AG04450 (cell line): Measurements from ENCODE around the gene SHMT2. TPM values are rescaled to one million over a fixed set of nuclear protein-coding genes. Genes with fewer than 3 reads are reported as not detected.
A peak's percentile ranks its signal among the peaks of the same experiment; 100 is the strongest.

Experiments
- CTCF ChIA-PET: fragments of 300-600, 350-600 bp; formaldehyde crosslinking; extraction: SDS; loops from one replicate; lab custom pipeline; 2022; ENCODE audit warnings: antibody characterized with exemption, inconsistent platforms; lab: Charles Lee
- POLR2A ChIA-PET: fragments of 350-600 bp; formaldehyde crosslinking; extraction: SDS; loops from one replicate; lab custom pipeline; 2021; ENCODE audit warnings: antibody characterized with exemption, inconsistent platforms; lab: Yijun Ruan, JAX
- DNase-seq: peaks from one replicate; pipeline ENCODE4 v3.0.0-alpha.2; 2011; ENCODE audit warnings: low read depth, low spot score
- H3K27ac ChIP-seq: one replicate; pipeline ENCODE4 v1.5.1; 2012; ENCODE audit warnings: low read depth, low read length, control low read depth
- H3K27me3 ChIP-seq: one replicate; pipeline ENCODE4 v1.6.0; 2012; ENCODE audit warnings: low read length; ENCODE audit not compliant: control insufficient read depth, insufficient read depth
- H3K4me3 ChIP-seq: 2 replicates; pipeline ENCODE4 v1.5.1; 2011; ENCODE audit warnings: mild to moderate bottlenecking, low read depth, low read length, control low read depth
- H3K9me3 ChIP-seq: 2 replicates; pipeline ENCODE4 v1.5.1; 2012; ENCODE audit warnings: low read length; ENCODE audit not compliant: control insufficient read depth, insufficient read depth
- CTCF ChIP-seq: IDR thresholded peaks from 2 replicates; pipeline ENCODE4 v1.5.1; 2011; ENCODE audit warnings: low read depth, low read length, control low read depth, inconsistent platforms
- polyA plus RNA-seq: library from polyadenylated mRNA; depleted of rRNA; stranded (reverse); fragments of >200 nt; gene quantifications from 2 replicates; pipeline ENCODE4 v1.2.3, GENCODE V29; 2011

SHMT2 gene
- polyA plus RNA-seq, 1 experiment, result 266 TPM

- TF ChIP-seq CTCF, result no peak
- CTCF ChIA-PET, result interaction anchor here (1.0 to 10.5 kb wide), 4 partner anchors 7 to 22 kb away, joined by 4 to 161 read pairs (median 23); partner anchors contain the start of genes NXPH4 and SHMT2
- peaks cover 17% of the 10 kb centered on the region for H3K27me3 ChIP-seq
- no peak overlapping the region for H3K27ac ChIP-seq
- POLR2A ChIA-PET, result interaction anchor here (4.5 kb wide), 1 partner anchor 7 kb away, joined by 58 read pairs; the partner anchor contains the start of gene SHMT2
- H3K4me3 ChIP-seq, result no peak overlapping the region
- DNase-seq, result no peak
- peaks cover 3% of the 10 kb centered on the region; the same call in 1 of the 2 replicates for H3K9me3 ChIP-seq
Measured at GRCh38 chr12:57237596-57237931, 8.1 kb downstream of the SHMT2 start.

- CTCF ChIA-PET, result interaction anchor here (1.1 to 10.5 kb wide), 8 partner anchors 8 to 169 kb away, joined by 3 to 161 read pairs (median 6); partner anchors contain the start of genes NXPH4, SHMT2 and STAC3
- no peak overlapping the region for H3K27ac ChIP-seq
Measured at GRCh38 chr12:57237932-57238853, 8.7 kb downstream of the SHMT2 start.

GRCh38 chr12:57238854-57239554, 9.5 kb downstream of the SHMT2 start:
- peak; percentile 72 for DNase-seq
- Histone ChIP-seq H3K27ac (peak overlapping the region; percentile 89), H3K9me3 (peaks cover 3% of the 10 kb centered on the region; the same call in 1 of the 2 replicates), H3K4me3 (peak overlapping the region; percentile 68), H3K27me3 (peaks cover 20% of the 10 kb centered on the region)
- ChIA-PET CTCF (interaction anchor here (0.7 to 10.5 kb wide), 9 partner anchors 9 to 170 kb away, joined by 3 to 161 read pairs (median 6); partner anchors contain the start of genes NXPH4, SHMT2 and STAC3), POLR2A (interaction anchor here (0.7 to 4.5 kb wide), 3 partner anchors 9 to 104 kb away, joined by 3 to 58 read pairs (median 4); partner anchors contain the start of gene SHMT2)
- TF ChIP-seq CTCF, result peak; percentile 100

More at GRCh38 chr12:57237932-57238853, 8.7 kb downstream of the SHMT2 start:
- TF ChIP-seq CTCF, result no peak
- POLR2A ChIA-PET, result interaction anchor here (0.7 to 4.5 kb wide), 3 partner anchors 8 to 105 kb away, joined by 3 to 58 read pairs (median 4); partner anchors contain the start of gene SHMT2
- H3K9me3 ChIP-seq, result peaks cover 3% of the 10 kb centered on the region; the same call in 1 of the 2 replicates
- no peak for DNase-seq
- H3K4me3 ChIP-seq, result no peak overlapping the region
- peaks cover 20% of the 10 kb centered on the region for H3K27me3 ChIP-seq

GRCh38 chr12:57239587-57240065, 10.1 kb downstream of the SHMT2 start:
- no peak for DNase-seq
- peak overlapping the region; percentile 68 for H3K4me3 ChIP-seq
- peak overlapping the region; percentile 89 for H3K27ac ChIP-seq
- no peak for TF ChIP-seq CTCF
- peaks cover 20% of the 10 kb centered on the region for H3K27me3 ChIP-seq
- ChIA-PET POLR2A (interaction anchor here (0.6 to 4.5 kb wide), 3 partner anchors 10 to 223 kb away, joined by 3 to 58 read pairs (median 4); partner anchors contain the start of gene SHMT2), CTCF (interaction anchor here (0.7 to 10.5 kb wide), 10 partner anchors 9 to 213 kb away, joined by 3 to 161 read pairs (median 6); partner anchors contain the start of genes NXPH4, SHMT2 and STAC3)
- peaks cover 3% of the 10 kb centered on the region; the same call in 1 of the 2 replicates for H3K9me3 ChIP-seq
